NOMO-1 (cell line): ENCODE data around the gene CDK19.

Experiments
- DNase-seq, 2 experiments: peaks; one replicate each; lab custom pipeline; 2025; ENCODE audit not compliant: unreplicated experiment in 2 of 2; lab: John Stamatoyannopoulos, UW

Gene CDK19

DNA sequence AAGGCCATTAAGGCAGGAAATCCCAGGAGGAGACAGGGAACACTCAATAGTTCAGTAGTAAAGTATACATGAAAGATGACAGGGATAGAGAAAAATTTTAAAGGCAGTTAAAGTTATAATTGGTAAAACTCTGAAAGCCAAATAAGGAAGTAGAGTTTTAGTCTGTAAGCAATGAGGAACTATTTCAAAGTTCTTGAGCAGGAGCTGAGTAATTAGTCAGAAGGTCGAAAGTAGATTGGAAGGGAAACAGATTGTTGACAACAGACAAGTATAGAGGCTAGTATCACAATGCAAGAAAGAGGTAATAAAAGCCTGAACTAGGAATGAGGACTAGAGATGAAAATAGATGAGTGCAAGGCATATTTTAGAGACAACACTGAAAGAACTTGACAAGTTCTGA is 150.3 kb downstream of the CDK19 start:
- DNase-seq = peak; percentile 78 to 97

DNA sequence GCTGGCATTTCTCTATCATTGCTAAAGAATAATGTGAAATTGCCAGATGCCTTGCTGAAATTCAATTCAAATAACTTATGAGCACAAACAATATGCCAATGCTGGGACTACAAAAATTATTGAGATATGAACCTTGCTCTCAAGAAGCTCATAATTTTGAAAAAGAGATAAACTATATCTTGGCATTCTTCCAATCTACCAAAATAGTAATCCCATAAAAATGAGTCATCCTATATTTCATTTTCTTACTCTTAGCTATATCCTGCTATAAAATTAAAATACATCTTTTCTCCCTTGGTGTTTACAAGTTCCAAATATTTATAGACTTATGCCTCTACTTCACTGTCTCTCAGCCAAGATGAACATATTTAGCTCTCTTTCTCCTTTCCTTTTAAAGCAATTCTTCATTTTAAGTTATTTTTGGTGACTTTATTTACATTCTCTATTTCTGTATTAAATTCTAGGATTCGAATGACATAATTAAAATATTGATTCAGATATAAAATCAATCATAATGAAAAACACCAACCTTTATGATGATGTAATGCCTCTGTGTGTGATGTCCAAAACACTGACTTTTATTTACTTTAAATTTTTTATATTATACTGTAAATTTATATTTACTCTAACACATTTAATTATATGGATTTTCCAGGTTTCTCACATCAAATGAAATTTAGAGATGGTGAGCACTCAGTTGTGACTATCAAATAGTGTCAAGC is 152.6 kb downstream of the CDK19 start:
- DNase-seq = no peak

DNA sequence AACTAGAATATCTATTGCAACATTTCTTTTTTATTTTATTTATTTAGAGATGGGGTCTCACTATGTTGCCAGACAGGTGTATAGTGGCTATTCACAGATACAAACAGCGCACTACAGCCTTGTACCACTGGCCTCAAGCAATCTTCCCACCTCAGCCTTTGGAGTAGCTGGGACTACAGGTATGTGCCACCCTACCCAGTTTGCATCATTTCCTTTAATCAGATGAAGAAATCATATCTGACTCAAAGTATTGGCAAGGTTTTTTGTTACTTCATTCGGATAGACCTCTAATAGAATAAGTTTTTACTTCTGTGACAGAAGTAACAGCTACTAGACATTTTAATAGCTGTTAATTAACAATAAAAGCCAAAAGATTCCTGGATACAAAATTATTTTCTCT is 153.9 kb downstream of the CDK19 start:
- DNase-seq = no peak

DNA sequence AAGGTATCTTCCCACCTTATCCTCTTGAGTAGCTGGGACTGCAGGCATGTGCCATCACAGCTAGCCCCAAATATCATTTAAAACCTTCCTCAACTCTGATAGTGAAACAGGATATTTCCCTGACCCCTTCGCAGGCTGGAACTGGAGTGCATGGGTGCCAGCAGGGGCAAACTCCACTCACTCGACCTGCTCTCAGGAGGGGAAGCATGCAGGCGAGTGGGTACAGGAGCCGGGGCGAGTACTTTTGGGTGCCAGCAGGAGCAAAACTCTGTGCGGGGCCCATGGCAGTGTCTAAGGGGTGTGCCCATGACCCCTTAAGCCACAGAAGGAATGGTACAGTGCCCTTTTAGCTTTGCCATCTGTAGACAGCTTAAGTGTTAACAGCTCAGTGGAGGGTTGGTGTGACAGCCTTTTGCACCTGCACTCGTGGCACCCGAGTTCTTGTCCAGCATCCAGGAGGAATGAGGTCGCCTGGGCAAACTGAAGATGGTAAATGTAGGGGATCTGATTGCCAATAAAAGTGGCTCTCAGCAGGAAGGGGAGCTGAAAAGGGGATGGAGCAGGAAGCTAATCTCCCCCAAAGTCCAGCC is 155.1 kb downstream of the CDK19 start:
- no peak for DNase-seq

DNA sequence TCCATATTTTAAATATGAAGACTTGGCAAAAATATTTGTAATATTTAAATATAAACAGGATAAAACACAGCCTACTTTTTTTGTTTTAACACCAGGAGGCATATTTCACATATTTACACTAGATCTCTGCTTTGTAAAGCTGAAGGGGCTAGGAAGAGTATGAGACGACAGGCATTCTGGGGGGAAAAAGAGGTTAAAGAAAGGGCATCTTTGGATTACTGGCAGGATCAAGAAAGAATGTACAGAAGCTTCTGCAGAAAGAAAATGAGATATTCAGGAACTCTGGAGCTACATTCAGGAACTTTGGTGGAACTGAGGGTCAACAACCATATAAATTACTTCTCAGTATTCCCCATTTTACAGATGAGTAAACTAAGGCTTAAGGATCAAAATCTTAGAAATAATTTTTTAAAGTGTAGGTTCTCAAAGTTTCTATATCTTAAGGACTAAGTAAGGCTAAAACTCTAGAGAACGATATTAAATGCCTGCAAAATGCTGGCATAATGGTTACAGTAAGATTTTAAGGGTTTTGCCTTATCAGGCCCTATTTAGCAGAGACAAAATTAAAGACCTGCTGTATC is 156.5 kb downstream of the CDK19 start:
- no peak for DNase-seq

DNA sequence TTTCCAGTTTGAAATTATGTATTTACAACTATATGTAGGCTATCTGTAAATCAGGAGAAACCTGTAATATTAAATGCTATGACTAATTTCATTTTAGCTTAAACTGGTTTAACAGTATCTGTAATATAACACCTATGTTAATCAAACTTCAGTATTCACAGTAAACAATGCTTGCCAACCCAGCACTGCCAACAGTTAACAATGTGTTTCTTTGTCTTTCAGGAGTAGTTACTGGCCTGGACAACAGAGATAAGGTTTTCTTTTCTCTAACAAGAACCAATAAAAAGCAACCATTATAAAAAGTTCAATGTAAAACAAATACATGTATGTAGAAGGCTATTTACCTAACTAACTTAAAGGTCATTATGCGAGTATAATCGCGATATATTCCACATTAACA is 158.8 kb downstream of the CDK19 start:
- no peak for DNase-seq

DNA sequence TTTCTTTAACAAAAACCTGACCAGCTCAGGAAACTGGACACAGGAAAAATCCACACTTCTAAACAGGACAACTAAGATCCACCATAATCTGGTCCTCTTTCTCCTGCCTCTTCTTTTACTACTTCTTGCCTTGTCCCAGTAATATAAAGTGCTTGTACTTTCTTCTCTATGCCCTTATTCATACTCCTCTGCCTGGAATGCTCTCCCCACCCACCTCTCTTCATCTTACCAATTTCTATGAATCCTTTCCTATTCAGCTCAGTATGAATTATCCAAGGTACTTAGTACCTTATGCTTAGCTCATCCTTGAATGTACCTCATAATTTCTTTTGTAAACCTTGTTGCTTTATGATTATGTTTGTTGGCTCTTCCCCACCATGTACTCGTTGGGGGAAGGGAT is 159.4 kb downstream of the CDK19 start:
- no peak for DNase-seq

DNA sequence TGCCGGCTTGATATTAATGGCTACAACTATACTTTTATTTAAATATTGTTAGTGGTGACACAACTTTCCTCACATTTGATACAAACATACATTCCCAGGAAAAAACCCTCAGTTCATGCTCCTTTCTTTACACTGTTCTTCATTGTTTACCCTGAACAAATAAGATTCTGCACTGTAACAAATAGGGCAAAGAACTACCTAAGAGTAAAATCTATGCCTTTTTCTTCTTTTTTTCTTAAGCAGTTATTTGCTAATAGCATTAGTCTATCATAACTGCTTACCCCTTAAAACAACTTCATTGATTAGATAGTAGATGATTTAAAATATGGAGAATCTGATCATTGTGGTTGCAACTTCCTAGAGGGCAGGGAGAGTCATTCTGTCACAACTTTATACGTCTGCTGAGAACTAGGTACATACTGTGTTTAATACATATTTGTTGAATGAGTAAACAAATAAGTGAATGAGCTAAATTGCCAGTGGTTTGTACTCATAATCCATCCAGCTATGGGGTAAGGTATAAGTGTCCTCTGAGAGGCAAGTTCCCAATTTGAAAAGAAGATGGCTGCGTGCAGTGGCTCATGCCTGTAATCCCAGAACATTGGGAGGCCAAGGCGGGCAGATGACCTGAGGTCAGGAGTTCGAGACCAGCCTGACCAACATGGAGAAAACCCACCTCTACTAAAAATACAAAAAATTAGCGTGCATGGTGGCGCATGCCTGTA is 161.0 kb downstream of the CDK19 start:
- no peak for DNase-seq

DNA sequence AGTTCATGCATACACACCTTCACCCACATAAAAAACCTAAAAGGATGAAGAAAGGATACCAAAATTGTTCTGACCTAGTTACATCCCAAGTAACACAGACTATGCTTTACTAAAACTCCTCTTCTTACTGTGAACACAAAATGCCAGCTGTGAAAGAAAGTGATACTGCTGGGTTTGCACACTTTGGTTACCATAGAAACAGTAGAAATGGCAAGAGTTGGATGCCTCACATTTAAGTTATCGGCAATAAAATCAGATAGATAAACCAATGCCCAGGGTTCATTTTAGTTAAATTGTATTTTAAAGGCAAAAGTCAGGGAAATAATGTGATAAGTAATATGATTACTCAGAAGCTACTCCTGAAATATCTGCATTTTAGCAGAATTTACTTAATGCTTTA is 161.9 kb downstream of the CDK19 start:
- no peak for DNase-seq

DNA sequence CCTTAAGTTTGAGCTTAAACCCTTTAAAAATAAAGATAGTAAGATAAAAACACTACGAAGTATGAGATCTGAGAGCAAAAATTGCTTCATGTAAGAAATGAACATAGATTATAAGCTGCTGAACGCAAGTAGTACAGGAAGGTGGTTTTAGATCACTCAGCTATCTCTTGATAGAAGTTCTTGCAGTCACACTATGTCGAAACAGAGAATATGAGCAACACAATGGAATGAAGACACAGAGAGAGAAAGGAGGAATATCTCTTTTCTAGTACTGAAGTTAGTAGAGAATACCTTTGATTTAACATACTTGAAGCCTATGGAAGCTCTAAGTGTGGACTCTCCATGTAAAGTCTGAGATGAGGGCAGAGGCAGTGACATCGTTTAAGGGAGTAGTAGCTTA is 162.7 kb downstream of the CDK19 start:
- no peak for DNase-seq

DNA sequence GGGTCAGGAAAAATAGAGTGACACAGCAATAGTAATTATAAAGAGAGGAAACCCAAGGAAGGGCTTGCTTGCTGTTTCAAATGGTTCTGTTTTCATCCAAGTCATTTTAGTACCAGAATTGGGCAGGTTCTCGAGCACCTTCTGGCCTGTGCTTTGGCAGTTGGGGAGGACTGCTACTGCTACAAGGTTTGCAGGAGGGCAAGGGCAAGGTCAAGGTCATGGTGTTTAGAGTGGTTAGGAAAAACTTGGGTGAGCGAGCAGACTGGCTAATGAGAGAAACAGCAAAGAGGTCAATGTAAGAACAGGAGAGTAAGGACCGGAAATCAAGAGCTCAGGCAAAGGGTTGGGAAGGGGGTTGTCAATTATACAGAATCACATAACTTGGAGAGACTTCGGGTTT is 164.5 kb downstream of the CDK19 start:
- DNase-seq = no peak

DNA sequence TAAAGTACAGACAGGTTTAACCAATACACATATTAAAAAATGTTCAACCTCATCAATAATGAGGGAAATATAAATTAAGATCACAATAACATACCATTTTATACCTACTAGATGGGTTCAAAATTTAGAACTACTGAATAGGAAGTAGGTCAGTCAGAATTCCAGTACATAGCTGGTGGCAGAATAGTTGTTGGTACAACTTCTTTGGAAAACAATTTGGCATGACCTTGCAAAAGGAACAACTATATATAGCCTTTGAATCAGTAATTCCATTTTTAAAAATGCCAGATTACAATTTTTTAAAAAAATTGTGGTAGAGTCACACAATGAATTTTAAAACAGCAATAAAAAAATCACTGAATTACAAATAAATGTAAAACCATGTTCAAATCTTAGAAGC is 165.6 kb downstream of the CDK19 start:
- no peak for DNase-seq

DNA sequence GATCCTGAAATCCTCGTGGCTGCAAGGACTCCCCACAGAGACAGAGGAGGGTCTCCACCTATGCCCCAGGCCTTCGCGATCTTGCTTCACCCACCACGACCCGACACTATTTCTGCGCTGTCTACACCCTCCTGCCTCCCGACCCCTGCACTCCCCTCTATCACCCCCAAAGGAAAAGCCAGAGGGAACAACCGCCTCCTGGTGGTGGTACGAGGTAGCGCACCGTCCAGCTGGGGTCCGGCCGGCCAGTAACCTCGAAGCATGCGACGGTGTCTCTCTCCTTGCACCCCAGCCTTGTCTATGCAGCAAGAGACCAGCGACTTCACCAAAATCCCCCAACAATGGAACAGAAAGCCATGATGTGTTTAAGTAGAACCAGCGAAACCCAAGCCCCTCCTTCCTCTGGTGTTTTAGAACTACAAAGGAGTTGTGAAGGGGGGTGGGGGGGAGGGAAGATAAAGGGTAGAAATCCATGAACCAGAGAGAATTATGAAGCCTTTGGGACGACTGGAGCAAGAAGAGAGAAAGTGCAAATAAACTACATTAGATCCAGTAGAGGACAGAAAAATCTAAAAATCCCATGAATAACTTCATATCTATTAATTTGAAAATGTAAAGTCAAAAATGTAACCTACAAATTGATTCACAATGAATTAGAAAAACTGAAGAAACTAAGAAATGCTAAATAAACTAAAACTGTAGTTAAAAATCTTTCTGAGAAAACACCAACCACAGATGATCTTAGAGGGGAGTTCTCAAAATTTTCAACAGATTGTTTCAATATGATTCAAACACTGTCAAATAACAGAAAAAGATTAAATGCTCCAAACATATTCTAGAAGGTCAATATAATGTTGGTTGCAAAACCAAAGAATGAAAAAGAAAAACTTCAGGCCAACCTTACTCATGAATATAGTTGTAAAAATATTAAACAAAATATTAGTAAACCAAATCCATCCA is 168.0 kb downstream of the CDK19 start:
- DNase-seq = no peak

DNA sequence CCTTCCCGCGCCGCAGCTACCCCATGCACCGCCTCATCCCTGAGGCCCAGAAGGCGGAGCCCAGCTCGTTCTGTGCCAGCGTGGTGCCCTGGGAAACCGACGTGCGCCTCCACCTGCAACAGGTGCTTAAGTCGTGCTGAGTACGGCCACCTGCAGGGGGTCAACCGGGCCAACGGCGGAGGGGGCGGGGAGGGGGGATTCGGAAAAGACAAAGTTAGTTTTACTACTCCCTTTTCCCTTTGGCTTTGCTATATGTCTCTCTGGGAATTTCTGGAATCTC is 168.9 kb downstream of the CDK19 start:
- DNase-seq = no peak

DNA sequence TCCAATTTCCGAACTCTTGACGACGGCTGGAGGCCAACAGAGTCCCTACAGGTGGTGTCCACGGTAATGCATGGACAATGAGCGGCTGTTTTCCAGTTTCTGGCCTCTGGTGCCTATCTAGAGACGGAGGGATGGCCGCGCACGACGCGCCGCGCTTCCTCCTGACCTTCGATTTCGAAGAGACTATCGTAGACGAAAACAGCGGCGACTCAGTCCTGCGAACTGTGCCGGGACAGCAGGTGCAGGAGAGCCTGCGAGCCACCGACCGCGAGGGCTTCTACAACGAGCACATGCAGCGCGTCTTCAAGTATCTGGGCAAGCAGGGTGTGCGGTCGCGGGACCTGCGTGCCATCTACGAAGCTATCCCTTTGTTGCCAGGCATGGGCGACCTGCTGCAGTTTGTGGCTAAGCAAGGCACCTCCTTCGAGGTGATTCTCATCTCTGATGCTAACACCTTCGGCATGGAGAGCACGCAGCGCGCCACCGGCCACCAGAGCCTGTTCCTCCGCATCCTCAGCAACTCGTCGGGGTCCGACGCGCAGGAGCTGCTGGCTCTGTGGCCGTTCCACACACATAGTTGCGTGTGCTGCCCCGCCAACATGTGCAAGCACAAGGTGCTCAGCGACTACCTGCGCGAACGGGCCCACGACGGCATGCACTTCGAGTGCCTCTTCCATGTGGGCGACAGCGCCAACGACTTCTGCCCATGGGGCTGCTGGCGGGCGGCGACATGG is 169.4 kb downstream of the CDK19 start:
- no peak for DNase-seq

DNA sequence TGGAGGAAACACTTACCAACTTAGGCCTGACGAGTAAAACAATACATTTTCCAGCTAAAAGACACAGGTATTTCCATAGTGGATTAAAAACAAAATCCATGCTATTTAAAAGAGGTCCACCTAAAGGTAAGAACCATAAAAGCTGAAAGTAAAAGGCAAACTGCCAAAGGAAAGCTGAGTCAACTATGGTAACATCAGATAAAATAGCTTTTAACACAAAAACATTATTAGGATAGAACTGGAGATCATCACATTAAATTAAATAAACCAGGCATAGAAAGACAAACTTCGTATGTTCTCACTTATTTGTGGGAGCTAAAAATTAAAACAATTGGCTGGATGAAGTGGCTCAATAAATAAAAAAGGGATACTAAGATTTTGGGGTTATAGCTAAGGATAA is 172.1 kb downstream of the CDK19 start:
- no peak for DNase-seq

DNA sequence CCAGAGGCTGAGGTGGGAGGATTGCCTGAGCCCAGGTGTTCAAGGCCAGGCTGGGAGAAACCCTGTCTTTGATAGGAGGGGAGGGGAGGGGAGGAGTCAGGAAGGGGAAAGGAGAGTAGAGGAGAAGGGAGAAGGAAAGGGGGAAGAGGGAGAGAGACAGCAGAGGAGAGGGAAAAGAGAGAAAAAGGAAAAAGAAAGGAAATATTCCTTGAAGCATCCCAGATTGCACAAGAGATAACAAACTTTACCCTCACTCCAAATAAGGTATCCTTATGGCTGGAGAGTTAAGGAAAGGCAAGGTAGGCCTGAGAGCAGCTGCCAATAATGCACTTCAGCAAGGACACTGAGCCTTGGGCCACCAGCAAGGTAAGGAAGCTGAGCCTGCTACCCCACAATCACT is 172.6 kb downstream of the CDK19 start:
- no peak for DNase-seq

DNA sequence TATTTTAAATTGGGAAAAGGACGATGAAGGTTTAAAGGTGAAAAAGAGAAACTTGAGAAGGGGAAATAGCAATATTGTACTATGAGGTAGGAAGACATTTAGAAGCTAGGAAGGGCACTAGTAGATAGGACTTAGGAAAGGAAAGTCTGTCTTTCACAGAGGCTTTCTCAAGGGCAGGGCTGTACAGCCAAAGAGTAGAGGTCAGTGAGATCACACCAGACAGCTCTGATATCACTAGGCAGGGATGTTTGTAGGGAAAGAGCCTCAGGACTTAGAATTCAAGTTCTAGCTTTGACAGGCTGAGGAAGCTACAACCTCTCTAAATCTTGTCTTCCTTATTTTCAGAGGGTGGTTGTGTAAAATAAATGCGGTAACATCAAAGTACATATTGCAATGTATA is 178.5 kb downstream of the CDK19 start:
- DNase-seq = no peak

DNA sequence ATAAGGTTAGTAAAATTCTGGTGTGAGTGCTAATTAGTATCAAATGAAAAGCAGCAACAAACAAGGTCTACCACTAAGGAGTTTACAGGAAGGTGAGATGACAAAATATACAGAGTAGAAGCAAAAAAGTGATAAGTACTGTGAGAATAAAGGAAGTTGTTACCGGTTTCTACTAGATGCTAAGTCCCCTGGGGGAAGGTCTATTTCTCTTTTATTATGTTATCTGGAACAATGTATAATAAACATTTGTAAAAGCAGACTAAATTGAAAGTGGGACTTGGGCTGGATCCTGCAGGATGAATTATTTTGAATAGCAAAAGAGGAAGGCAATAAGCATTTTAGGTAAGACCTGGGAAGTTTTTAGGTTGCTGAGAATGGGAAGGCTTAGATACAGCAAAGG is 180.2 kb downstream of the CDK19 start:
- DNase-seq = no peak

DNA sequence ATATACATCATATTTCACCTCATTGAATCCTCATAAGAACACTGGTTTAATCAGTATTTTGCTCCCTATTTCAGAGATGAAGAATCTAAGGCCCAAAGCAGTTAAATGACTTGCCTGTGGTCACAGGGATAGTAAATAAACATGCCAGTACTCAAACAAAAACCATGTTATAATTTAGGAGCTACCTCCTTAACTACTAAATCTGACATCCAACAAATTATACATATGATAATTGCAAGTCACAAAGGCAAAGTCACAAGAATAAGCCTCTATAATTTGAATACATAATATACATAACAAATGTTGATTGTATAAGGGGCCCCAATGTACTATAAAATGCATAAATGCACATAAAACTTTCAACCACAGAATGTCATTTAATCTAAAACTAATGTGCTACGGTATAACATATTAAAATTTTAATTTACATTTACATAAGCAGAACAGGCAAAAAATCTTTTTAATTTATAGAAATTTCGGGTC is 181.5 kb downstream of the CDK19 start:
- no peak for DNase-seq
